D721Med (cell line): ENCODE measurements around the gene DGKI.

Source experiments
- DNase-seq: peaks from one replicate; pipeline ENCODE4 v3.0.0; 2011; ENCODE audit warnings: low spot score; ENCODE audit not compliant: insufficient read length
- FAIRE-seq: peaks from 2 replicates; lab custom pipeline; 2011; peaks lifted over from hg19 to GRCh38; lab: Jason Lieb, UNC
- CTCF ChIP-seq: IDR thresholded peaks from 2 replicates; pipeline ENCODE4 v1.5.1; 2012; ENCODE audit warnings: mild to moderate bottlenecking, control low read depth; ENCODE audit not compliant: insufficient read depth; ENCODE audit errors: missing control alignments

Gene DGKI

GRCh38 chr7:137669706-137670105 lies 177.1 kb downstream of the DGKI start:
- no peak for TF ChIP-seq CTCF
- no peak for DNase-seq
- FAIRE-seq = no peak

- no peak for TF ChIP-seq CTCF
These were observed 178.4 kb downstream of the DGKI start for GRCh38 chr7:137668404-137668803.

GRCh38 chr7:137667633-137668387 lies 179.0 kb downstream of the DGKI start:
- no peak for TF ChIP-seq CTCF
- DNase-seq = no peak
- FAIRE-seq = no peak

More at GRCh38 chr7:137668404-137668803, 178.4 kb downstream of the DGKI start:
- no peak for DNase-seq
- FAIRE-seq = no peak

GRCh38 chr7:137664846-137665245 lies 181.9 kb downstream of the DGKI start:
- TF ChIP-seq CTCF = no peak
- DNase-seq (no peak), FAIRE-seq (no peak)

GRCh38 chr7:137661634-137662033 lies 185.1 kb downstream of the DGKI start:
- DNase-seq (no peak), FAIRE-seq (no peak)
- no peak for TF ChIP-seq CTCF

- no peak for DNase-seq
- no peak for TF ChIP-seq CTCF
- no peak for FAIRE-seq
These were observed 188.4 kb downstream of the DGKI start for GRCh38 chr7:137658190-137658900.

GRCh38 chr7:137657476-137658189 lies 189.1 kb downstream of the DGKI start:
- DNase-seq (no peak), FAIRE-seq (no peak)
- no peak for TF ChIP-seq CTCF
